Nephron (organoid): ENCODE results near the gene DIS3L2.

Experiments
- H3K27ac Mint-ChIP-seq, 3 experiments: 2 replicates each; pipeline ENCODE4 v1.8.0; 2020; ENCODE audit warnings: mixed read lengths in 3 of 3, mild to moderate bottlenecking in 2 of 3, moderate library complexity in 1 of 3
- H3K27me3 Mint-ChIP-seq: 2 replicates; pipeline ENCODE4 v1.8.0; 2021; ENCODE audit warnings: low read depth, mild to moderate bottlenecking, moderate library complexity, mixed read lengths
- H3K36me3 Mint-ChIP-seq: 2 replicates; pipeline ENCODE4 v1.8.0; 2020; ENCODE audit warnings: low read depth, mixed read lengths
- H3K4me1 Mint-ChIP-seq: 2 replicates; pipeline ENCODE4 v1.8.0; 2020; ENCODE audit warnings: mixed read lengths
- H3K4me3 Mint-ChIP-seq, 3 experiments: 2 replicates each; pipeline ENCODE4 v1.8.0; 2020; ENCODE audit warnings: mild to moderate bottlenecking in 3 of 3, mixed read lengths in 3 of 3, moderate library complexity in 2 of 3
- H3K9me3 Mint-ChIP-seq: 2 replicates; pipeline ENCODE4 v1.8.0; 2020; ENCODE audit warnings: mixed read lengths
- CTCF ChIP-seq, 3 experiments: fragments of 200-600 bp; sonication (generic); IDR thresholded peaks; one replicate each; pipeline ENCODE4 v1.5.0; 2021; ENCODE audit warnings: antibody characterized with exemption in 3 of 3; ENCODE audit not compliant: unreplicated experiment in 3 of 3

The DIS3L2 gene

GRCh38 chr2:232319803-232320442 is 358.4 kb downstream of the DIS3L2 start:
- no peaks in the 10 kb centered on the region for H3K27me3 Mint-ChIP-seq
- peaks cover under 1% of the 10 kb centered on the region for H3K36me3 Mint-ChIP-seq
- H3K9me3 Mint-ChIP-seq = peaks cover under 1% of the 10 kb centered on the region
- peaks cover 35% of the 10 kb centered on the region for H3K4me1 Mint-ChIP-seq
- H3K4me3 Mint-ChIP-seq = no peak overlapping the region
- TF ChIP-seq CTCF (IDR thresholded peaks at IDR 0.05; ENCODE audit: unreplicated experiment in 3 of 3) = no peak
- H3K27ac Mint-ChIP-seq = peak overlapping the region in 2 of 3 experiments; percentile 40 to 80

GRCh38 chr2:232320443-232320803 is 358.9 kb downstream of the DIS3L2 start:
- Mint-ChIP-seq H3K9me3 (no peaks in the 10 kb centered on the region), H3K27me3 (no peaks in the 10 kb centered on the region), H3K36me3 (no peaks in the 10 kb centered on the region), H3K4me3 (no peak overlapping the region), H3K4me1 (peaks cover 33% of the 10 kb centered on the region), H3K27ac (peak overlapping the region in 2 of 3 experiments; percentile 40 to 80)
- no peak for TF ChIP-seq CTCF (IDR thresholded peaks at IDR 0.05; ENCODE audit: unreplicated experiment in 3 of 3)

GRCh38 chr2:232321156-232321816 is 359.8 kb downstream of the DIS3L2 start:
- Mint-ChIP-seq H3K36me3 (no peaks in the 10 kb centered on the region), H3K27ac (no peak overlapping the region), H3K4me1 (peaks cover 25% of the 10 kb centered on the region), H3K9me3 (no peaks in the 10 kb centered on the region), H3K4me3 (no peak overlapping the region), H3K27me3 (no peaks in the 10 kb centered on the region)
- no peak for TF ChIP-seq CTCF (IDR thresholded peaks at IDR 0.05; ENCODE audit: unreplicated experiment in 3 of 3)

GRCh38 chr2:232321817-232322559 is 360.5 kb downstream of the DIS3L2 start:
- Mint-ChIP-seq H3K36me3 (no peaks in the 10 kb centered on the region), H3K9me3 (no peaks in the 10 kb centered on the region), H3K4me1 (peaks cover 18% of the 10 kb centered on the region), H3K4me3 (no peak overlapping the region), H3K27ac (peak overlapping the region in 1 of 3 experiments; percentile 38), H3K27me3 (no peaks in the 10 kb centered on the region)
- no peak for TF ChIP-seq CTCF (IDR thresholded peaks at IDR 0.05; ENCODE audit: unreplicated experiment in 3 of 3)

- Mint-ChIP-seq H3K4me1 (peaks cover 21% of the 10 kb centered on the region), H3K27ac (peak overlapping the region in 1 of 3 experiments; percentile 38), H3K4me3 (no peak overlapping the region), H3K27me3 (no peaks in the 10 kb centered on the region), H3K9me3 (no peaks in the 10 kb centered on the region), H3K36me3 (no peaks in the 10 kb centered on the region)
- TF ChIP-seq CTCF (IDR thresholded peaks at IDR 0.05; ENCODE audit: unreplicated experiment in 3 of 3) = no peak
These were observed 361.2 kb downstream of the DIS3L2 start for GRCh38 chr2:232322560-232323327.
